Endometrium (tissue), 2 donors: ENCODE data around the gene DMAC2.
"Not testable (repeated sequence)": the region's sequence is repeated elsewhere in the genome, so short reads cannot be mapped to it uniquely, and the experiment has no call there.

Source experiments
- FAIRE-seq: peaks from 2 replicates; lab custom pipeline; 2012; peaks lifted over from hg19 to GRCh38; lab: Jason Lieb, UNC
- donor health status: control.
- donor health status: control.

The DMAC2 gene

GRCh38 chr19:41439441-41440222 lies at the start of gene DMAC2:
Gene DMAC2, minus strand, starts transcription at chr19:41439912. Its CDS starts 13 bp downstream, at chr19:41439899.
- peak; percentile 91 for FAIRE-seq

GRCh38 chr19:41486953-41487352 lies 47.2 kb upstream of the DMAC2 start:
- FAIRE-seq, result not testable (repeated sequence)

- FAIRE-seq, result no peak
These were observed 45.1 kb upstream of the DMAC2 start for GRCh38 chr19:41484822-41485221.

GRCh38 chr19:41480336-41480735 lies 40.6 kb upstream of the DMAC2 start:
- no peak for FAIRE-seq

GRCh38 chr19:41479757-41480191 lies 40.1 kb upstream of the DMAC2 start:
- no peak for FAIRE-seq

- no peak for FAIRE-seq
These were observed 39.4 kb upstream of the DMAC2 start for GRCh38 chr19:41478875-41479756.

- FAIRE-seq, result no peak
These were observed 38.5 kb upstream of the DMAC2 start for GRCh38 chr19:41478171-41478570.

- FAIRE-seq, result no peak
These were observed 36.9 kb upstream of the DMAC2 start for GRCh38 chr19:41476583-41476982.

- FAIRE-seq, result not testable (repeated sequence)
These were observed 23.8 kb upstream of the DMAC2 start for GRCh38 chr19:41463257-41464256.

GRCh38 chr19:41462497-41462896 lies 22.8 kb upstream of the DMAC2 start:
- FAIRE-seq, result no peak

GRCh38 chr19:41457241-41457640 lies 17.5 kb upstream of the DMAC2 start:
- no peak for FAIRE-seq

GRCh38 chr19:41456342-41456918 lies 16.7 kb upstream of the DMAC2 start:
- peak; percentile 77 for FAIRE-seq

- FAIRE-seq, result no peak
These were observed 16.2 kb upstream of the DMAC2 start for GRCh38 chr19:41455936-41456335.

GRCh38 chr19:41452584-41453275 lies 13.0 kb upstream of the DMAC2 start:
- FAIRE-seq, result no peak

GRCh38 chr19:41449865-41450178 lies 10.1 kb upstream of the DMAC2 start:
- no peak for FAIRE-seq

- peak; percentile 39 for FAIRE-seq
These were observed 9.6 kb upstream of the DMAC2 start for GRCh38 chr19:41449079-41449864.

- no peak for FAIRE-seq
These were observed 8.1 kb upstream of the DMAC2 start for GRCh38 chr19:41447732-41448332.

GRCh38 chr19:41445575-41445974 lies 5.9 kb upstream of the DMAC2 start:
- FAIRE-seq, result no peak

- FAIRE-seq, result no peak
These were observed 4.2 kb upstream of the DMAC2 start for GRCh38 chr19:41443813-41444455.
